Liver (tissue), 9 donors: ENCODE data around the gene PRICKLE3. TPM values are rescaled to one million over a fixed set of nuclear protein-coding genes. Genes with fewer than 3 reads are reported as not detected.

Experiments used
- DNase-seq: peaks from one replicate; pipeline ENCODE4 v3.0.0-alpha.2; 2017; ENCODE audit warnings: low spot score
- H3K27ac ChIP-seq, 2 donors: one replicate each; pipeline ENCODE4 v1.7.0; 2013; ENCODE audit warnings: inconsistent platforms in 2 of 2, low read length in 2 of 2, control low read depth in 1 of 2, low read depth in 1 of 2, mild to moderate bottlenecking in 1 of 2
- H3K27me3 ChIP-seq, 4 donors: one replicate each; pipeline versions ENCODE4 v1.6.1 to v1.7.0; 2013; ENCODE audit warnings: low read length in 3 of 4, inconsistent platforms in 1 of 4, mild to moderate bottlenecking in 1 of 4, moderate library complexity in 1 of 4; ENCODE audit not compliant: control insufficient read depth in 4 of 4, insufficient read depth in 4 of 4
- H3K36me3 ChIP-seq, 4 donors: one replicate each; pipeline versions ENCODE4 v1.6.1 to v1.7.0; 2013; ENCODE audit warnings: low read length in 3 of 4, mild to moderate bottlenecking in 3 of 4, low read depth in 1 of 4, moderate library complexity in 1 of 4; ENCODE audit not compliant: control insufficient read depth in 4 of 4, insufficient read depth in 3 of 4
- H3K4me1 ChIP-seq, 4 donors: one replicate each; pipeline versions ENCODE4 v1.6.1 to v1.7.0; 2013; ENCODE audit warnings: low read length in 3 of 4, mild to moderate bottlenecking in 3 of 4, moderate library complexity in 1 of 4; ENCODE audit not compliant: control insufficient read depth in 4 of 4, insufficient read depth in 4 of 4
- H3K4me3 ChIP-seq, 3 donors: one replicate each; pipeline versions ENCODE4 v1.6.1 to v1.7.0; 2013; ENCODE audit warnings: low read length in 3 of 3, control low read depth in 1 of 3, low read depth in 1 of 3, mild to moderate bottlenecking in 1 of 3
- H3K9ac ChIP-seq, 2 donors: one replicate each; pipeline ENCODE4 v1.7.0; 2013; ENCODE audit warnings: low read length in 2 of 2, mild to moderate bottlenecking in 2 of 2, moderate library complexity in 2 of 2, control low read depth in 1 of 2, low read depth in 1 of 2
- H3K9me3 ChIP-seq, 4 donors: one replicate each; pipeline versions ENCODE4 v1.6.1 to v1.7.0; 2013; ENCODE audit warnings: low read length in 3 of 4; ENCODE audit not compliant: control insufficient read depth in 4 of 4
- ATF3 ChIP-seq: IDR thresholded peaks from 2 replicates; pipeline ENCODE4 v1.6.1; 2016; ENCODE audit warnings: antibody characterized with exemption
- CTCF ChIP-seq: fragments of 150-350 bp; IDR thresholded peaks from 2 replicates; pipeline ENCODE4 v1.5.1; 2017; ENCODE audit warnings: improper control_type of control experiment, low read depth, low read length; ENCODE audit not compliant: missing input control
- EGR1 ChIP-seq, 2 donors: IDR thresholded peaks; 2 replicates each; pipeline ENCODE4 v1.6.1; 2016 to 2018; ENCODE audit warnings: antibody characterized with exemption in 2 of 2, low read depth in 2 of 2
- FOXA1 ChIP-seq: IDR thresholded peaks from 2 replicates; pipeline ENCODE4 v1.6.1; 2016; ENCODE audit warnings: antibody characterized with exemption
- FOXA2 ChIP-seq: IDR thresholded peaks from 2 replicates; pipeline ENCODE4 v1.6.1; 2016; ENCODE audit warnings: antibody characterized with exemption
- GABPA ChIP-seq, 2 donors: IDR thresholded peaks in 1 of 2; conservative IDR thresholded peaks in 1 of 2; 2 replicates each; pipeline ENCODE4 v1.6.1; 2016; ENCODE audit warnings: antibody characterized with exemption in 2 of 2, mild to moderate bottlenecking in 1 of 2, moderate library complexity in 1 of 2
- HNF4A ChIP-seq, 2 donors: conservative IDR thresholded peaks; 2 replicates each; pipeline ENCODE4 v1.6.1; 2016; ENCODE audit warnings: antibody characterized with exemption in 2 of 2, mild to moderate bottlenecking in 2 of 2
- HNF4G ChIP-seq: IDR thresholded peaks from 2 replicates; pipeline ENCODE4 v1.6.1; 2016; ENCODE audit warnings: antibody characterized with exemption
- JUND ChIP-seq, 2 donors: IDR thresholded peaks; 2 replicates each; pipeline ENCODE4 v1.6.1; 2016; ENCODE audit warnings: antibody characterized with exemption in 2 of 2
- MAX ChIP-seq: IDR thresholded peaks from 2 replicates; pipeline ENCODE4 v1.6.1; 2016; ENCODE audit warnings: antibody characterized with exemption
- NR2F2 ChIP-seq: IDR thresholded peaks from 2 replicates; pipeline ENCODE4 v1.6.1; 2016; ENCODE audit warnings: antibody characterized with exemption
- RAD21 ChIP-seq, 2 donors: IDR thresholded peaks; 2 replicates each; pipeline ENCODE4 v1.6.1; 2016; ENCODE audit warnings: antibody characterized with exemption in 2 of 2, mild to moderate bottlenecking in 2 of 2
- REST ChIP-seq: IDR thresholded peaks from 2 replicates; pipeline ENCODE4 v1.6.1; 2016; ENCODE audit warnings: antibody characterized with exemption, mild to moderate bottlenecking
- RXRA ChIP-seq, 2 donors: IDR thresholded peaks; 2 replicates each; pipeline ENCODE4 v1.6.1; 2017 to 2018; ENCODE audit warnings: antibody characterized with exemption in 2 of 2, mild to moderate bottlenecking in 1 of 2
- SP1 ChIP-seq: IDR thresholded peaks from 2 replicates; pipeline ENCODE4 v1.6.1; 2018; ENCODE audit warnings: antibody characterized with exemption, mild to moderate bottlenecking
- TAF1 ChIP-seq: conservative IDR thresholded peaks from 2 replicates; pipeline ENCODE4 v1.6.1; 2016; ENCODE audit warnings: antibody characterized with exemption, mild to moderate bottlenecking
- YY1 ChIP-seq: IDR thresholded peaks from 2 replicates; pipeline ENCODE4 v1.6.1; 2016; ENCODE audit warnings: antibody characterized with exemption, mild to moderate bottlenecking
- ZBTB33 ChIP-seq: IDR thresholded peaks from 2 replicates; pipeline ENCODE4 v1.6.1; 2016; ENCODE audit warnings: antibody characterized with exemption
- WGBS: extraction: QIAGEN DNeasy Blood & Tissue Kit; methylation state at CpG from one replicate; pipeline ENCODE4 v1.1.7; 2013; 5-methylcytosine and 5-hydroxymethylcytosine counted together
- polyA plus RNA-seq, 2 donors: library from polyadenylated mRNA; stranded (reverse) in 1 of 2; unstranded in 1 of 2; fragments of 200-250 nt in 1 of 2; fragments of >200 nt in 1 of 2; fragmentation: Nextera tagmentation in 1 of 2; extraction: Ambion mirVana in 1 of 2; gene quantifications; one replicate each; pipeline versions ENCODE4 v1.2.1 to v1.2.3, GENCODE V29; 2013 to 2015
- total RNA-seq, 2 donors: library from RNA; depleted of rRNA; stranded (reverse); fragments of >200 nt; gene quantifications; one replicate each; pipeline ENCODE4 v1.2.3, GENCODE V29; 2014
- donor health status: healthy.
- donor health status: healthy.
- donor health status: healthy.
- donor health status: healthy.
- donor health status: healthy.

PRICKLE3 gene
- total and polyA plus RNA-seq, 4 donors, result 2.1 to 6.5 (median 2.9) TPM

GRCh38 chrX:49220100-49220499 is 33.9 kb upstream of the PRICKLE3 start:
- no peak for DNase-seq
- TF ChIP-seq ATF3 (no peak), ZBTB33 (no peak), HNF4G (no peak)
- no peak overlapping the region for H3K9ac ChIP-seq

GRCh38 chrX:49214996-49215526 is 28.9 kb upstream of the PRICKLE3 start:
- WGBS, result 87% methylated on average over 14 of the region's 14 CpGs
- H3K9me3 ChIP-seq, result no peaks in the 10 kb centered on the region
- no peak overlapping the region for H3K4me3 ChIP-seq
- H3K9ac ChIP-seq, result no peak overlapping the region
- H3K4me1 ChIP-seq, result no peaks in the 10 kb centered on the region
- no peak for TF ChIP-seq MAX
- TF ChIP-seq GABPA (IDR thresholded peaks at IDR 0.05 in 1 of 2, conservative IDR thresholded peaks at IDR 0.05 in 1 of 2), result no peak
- TF ChIP-seq FOXA1, result no peak
- no peak for TF ChIP-seq ZBTB33
- no peak for TF ChIP-seq RAD21 (IDR thresholded peaks at IDR 0.05)
- TF ChIP-seq FOXA2, result no peak
- no peak for TF ChIP-seq TAF1
- TF ChIP-seq YY1, result no peak
- TF ChIP-seq NR2F2, result no peak
- TF ChIP-seq ATF3, result no peak
- TF ChIP-seq SP1, result no peak
- no peak for TF ChIP-seq CTCF
- no peak for TF ChIP-seq REST
- no peak for TF ChIP-seq EGR1 (IDR thresholded peaks at IDR 0.05; ENCODE audit: low read depth in 2 of 2)
- TF ChIP-seq RXRA (IDR thresholded peaks at IDR 0.05), result no peak
- TF ChIP-seq HNF4A (conservative IDR thresholded peaks at IDR 0.05), result no peak
- TF ChIP-seq JUND (IDR thresholded peaks at IDR 0.05), result no peak
- TF ChIP-seq HNF4G, result no peak
- DNase-seq, result no peak
- no peaks in the 10 kb centered on the region for H3K36me3 ChIP-seq
- no peak overlapping the region for H3K27ac ChIP-seq
- H3K27me3 ChIP-seq, result no peaks in the 10 kb centered on the region

More at GRCh38 chrX:49220100-49220499, 33.9 kb upstream of the PRICKLE3 start:
- H3K4me3 ChIP-seq, result no peak overlapping the region
- no peaks in the 10 kb centered on the region for H3K4me1 ChIP-seq
- peaks cover 0 to 2% (median 0%) of the 10 kb centered on the region in 4 donors for H3K27me3 ChIP-seq
- no peaks in the 10 kb centered on the region for H3K36me3 ChIP-seq
- H3K9me3 ChIP-seq, result no peaks in the 10 kb centered on the region
- no peak overlapping the region for H3K27ac ChIP-seq
